ENCODE data around the gene PDGFB. TPM values are rescaled to one million over a fixed set of nuclear protein-coding genes. Genes with fewer than 3 reads are reported as not detected.

PDGFB gene
- total RNA-seq, 4 donors from 2014 or later: 12.2 to 22.3 (median 17.5) TPM

DNA sequence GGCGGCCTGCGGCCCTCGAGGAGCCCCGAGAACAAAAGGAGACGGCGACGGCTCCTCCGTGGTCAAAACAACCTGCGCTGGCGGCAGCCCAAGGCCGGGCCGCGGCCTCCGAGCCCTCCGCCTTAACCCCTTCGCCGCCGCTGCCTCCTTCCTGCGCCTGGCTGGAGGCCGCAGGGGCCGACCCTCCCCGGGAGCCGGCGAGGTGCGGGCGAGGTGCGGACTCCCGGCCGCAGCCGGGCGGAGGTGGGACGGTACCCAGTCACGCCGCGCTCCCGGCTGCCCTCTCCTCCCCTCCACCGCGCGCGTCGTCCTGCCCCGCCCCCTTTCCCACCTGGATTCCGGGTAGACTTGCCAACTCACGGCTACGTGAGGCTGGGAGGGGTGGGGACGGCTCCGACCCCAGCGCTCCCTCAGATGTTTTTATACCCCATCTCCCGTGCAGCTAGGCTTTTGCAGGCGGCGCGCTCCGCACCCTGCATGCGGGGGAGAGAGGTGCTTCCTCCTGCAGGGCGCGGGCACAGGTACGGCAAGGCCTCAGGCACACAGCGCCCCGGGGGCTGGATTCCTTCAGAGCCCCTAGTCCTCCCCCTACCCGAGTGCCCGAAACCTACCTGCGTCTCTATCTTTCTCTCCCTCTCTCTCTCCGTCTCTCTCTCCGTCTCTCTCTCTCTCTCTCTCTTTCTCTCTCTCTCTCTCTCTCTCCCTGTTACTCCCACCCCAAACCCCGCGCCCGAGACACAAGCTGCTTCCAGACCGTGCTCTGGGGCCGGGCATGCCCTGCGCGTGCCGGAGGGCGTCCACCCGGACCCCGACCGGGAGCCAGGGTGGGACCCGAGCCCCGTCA, 2.0 kb downstream of the PDGFB start:
- DNase-seq (ENCODE audit: low spot score in 2 of 2): no peak
- no peak for TF ChIP-seq CTCF (IDR thresholded peaks at IDR 0.05)
- TF ChIP-seq POLR2A (IDR thresholded peaks at IDR 0.05): no peak
- WGBS, 2 donors: 0 to 1% methylated on average over 48 to 58 of the region's 78 CpGs
- peak overlapping the region; percentile 47 for H3K4me3 ChIP-seq (ENCODE audit: low read depth, poor library complexity, severe bottlenecking)
- intact Hi-C loops (cut with DNase I; ENCODE audit: low total_unique reads): loop anchor here (5.0 kb wide), 1 partner anchor 69 kb away; no protein-coding TSS in a partner anchor

DNA sequence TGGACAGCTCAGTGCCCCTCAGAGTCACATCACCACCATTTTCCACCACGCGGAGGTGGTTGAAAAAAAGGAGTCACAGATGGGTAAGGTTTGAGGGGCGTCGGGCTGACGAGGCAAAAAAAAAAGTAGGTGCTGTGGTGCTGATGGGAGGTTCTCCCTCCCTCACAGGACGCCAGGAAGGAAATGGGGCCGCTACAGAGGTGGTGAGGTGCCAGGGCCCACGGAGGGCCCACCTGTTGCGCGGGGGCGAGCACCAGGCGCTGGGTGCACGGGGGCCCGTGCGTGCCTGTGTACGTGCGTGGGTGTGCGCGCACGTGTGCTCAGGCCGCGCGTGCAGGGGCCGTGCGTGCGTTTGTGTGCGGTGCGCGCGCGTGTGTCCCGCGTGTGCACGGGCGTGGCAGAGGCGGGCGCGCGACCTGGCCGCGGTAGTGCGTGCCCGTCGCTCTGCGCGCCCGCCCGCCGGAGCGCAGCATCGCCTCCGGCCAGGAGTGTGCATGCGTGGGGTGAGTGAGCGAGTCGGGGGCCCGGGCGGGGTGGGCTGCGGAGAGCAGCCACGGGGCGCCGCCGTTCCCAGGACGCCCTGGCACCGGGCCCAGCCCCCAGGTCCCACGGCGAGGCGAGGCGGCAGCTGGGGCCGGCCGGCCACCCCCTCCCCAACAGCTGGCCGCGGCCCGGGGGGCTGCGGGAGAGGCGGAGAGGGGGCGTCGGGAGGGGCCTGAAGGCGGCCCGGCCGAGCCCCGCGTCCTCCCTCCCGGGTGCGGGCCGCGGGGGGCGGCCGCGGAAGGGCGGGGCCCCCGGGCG, 2.8 kb downstream of the PDGFB start:
- intact Hi-C loops (cut with DNase I; ENCODE audit: low total_unique reads): loop anchor here (5.0 kb wide), 1 partner anchor 70 kb away; no protein-coding TSS in a partner anchor
- 7% methylated on average over 15 to 23 of the region's 92 CpGs for WGBS, 2 donors
- DNase-seq (ENCODE audit: low spot score in 2 of 2): no peak
- peak overlapping the region; percentile 47 for H3K4me3 ChIP-seq (ENCODE audit: low read depth, poor library complexity, severe bottlenecking)
- TF ChIP-seq POLR2A (IDR thresholded peaks at IDR 0.05) (no peak), CTCF (IDR thresholded peaks at IDR 0.05) (no peak)

DNA sequence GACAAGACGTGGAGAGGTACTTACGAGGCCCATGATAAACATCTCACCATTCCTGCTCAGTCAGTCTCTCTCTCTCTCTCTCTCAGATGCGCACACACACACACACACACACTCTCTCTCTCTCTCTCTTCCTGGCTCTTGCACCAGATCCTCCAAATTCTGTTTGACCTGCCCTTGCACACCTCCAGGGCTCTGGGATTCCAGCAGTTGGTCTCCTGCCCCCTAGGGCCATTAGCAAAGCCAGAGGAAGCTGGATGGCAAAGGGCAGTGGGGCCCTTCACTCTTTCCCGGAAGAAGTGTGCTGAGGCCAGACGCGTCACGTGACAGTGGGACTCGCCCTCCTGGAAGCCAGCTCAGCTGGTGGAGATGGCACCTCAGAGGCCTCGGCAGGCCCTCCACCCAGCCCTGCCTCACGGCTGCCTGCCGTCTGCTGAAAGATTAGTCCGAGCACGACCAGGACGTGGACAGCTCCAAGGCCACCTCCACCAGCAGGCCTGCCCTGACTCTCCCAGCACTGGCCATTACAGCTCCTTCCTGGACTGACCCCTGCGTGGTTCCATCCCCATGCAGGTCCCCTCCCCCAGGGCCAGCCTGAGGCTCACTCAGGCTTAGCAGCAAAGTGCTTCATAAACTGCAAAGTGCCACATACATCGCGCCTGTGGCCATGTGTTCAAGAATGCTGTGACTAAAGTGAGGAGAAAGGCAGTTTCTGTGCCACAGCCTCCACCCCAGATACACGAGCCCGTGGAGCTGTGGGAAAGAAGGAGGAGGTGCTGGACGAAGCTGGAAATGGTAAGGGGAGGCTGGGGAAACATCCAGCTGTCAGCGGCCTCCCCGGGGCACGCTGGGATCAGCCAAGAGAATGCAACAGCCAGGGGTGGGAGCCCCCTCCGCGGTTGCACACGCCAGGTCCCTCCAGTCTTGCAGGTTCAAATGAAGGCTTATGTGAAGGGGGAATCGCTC, 3.7 kb downstream of the PDGFB start:
- WGBS, 2 donors: 13 to 16% methylated on average over 27 of the region's 27 CpGs
- TF ChIP-seq CTCF (IDR thresholded peaks at IDR 0.05) (peak in 1 of 3 donors; percentile 59), POLR2A (IDR thresholded peaks at IDR 0.05) (no peak)
- intact Hi-C loops (cut with DNase I; ENCODE audit: low total_unique reads): loop anchor here (5.0 kb wide), 1 partner anchor 71 kb away; no protein-coding TSS in a partner anchor
- DNase-seq (ENCODE audit: low spot score in 2 of 2): peak; percentile 78 to 94
- peak overlapping the region; percentile 3 for H3K4me3 ChIP-seq (ENCODE audit: low read depth, poor library complexity, severe bottlenecking)

GRCh38 chr22:39239561-39240423, 5.0 kb downstream of the PDGFB start:
- no peak overlapping the region for H3K4me3 ChIP-seq (ENCODE audit: low read depth, poor library complexity, severe bottlenecking)
- 36 to 42% methylated on average over 15 to 18 of the region's 20 CpGs for WGBS, 2 donors
- intact Hi-C loops (cut with DNase I; ENCODE audit: low total_unique reads): loop anchor here (5.0 to 10.0 kb wide), 2 partner anchors 65 to 73 kb away; no protein-coding TSS in a partner anchor
- TF ChIP-seq POLR2A (IDR thresholded peaks at IDR 0.05): no peak
- peak; percentile 78 to 95 for DNase-seq (ENCODE audit: low spot score in 2 of 2)

GRCh38 chr22:39238966-39239505, 5.7 kb downstream of the PDGFB start:
- no peak for DNase-seq (ENCODE audit: low spot score in 2 of 2)
- whole genome bisulfite sequencing, 2 donors: 37 to 40% methylated on average over 11 to 12 of the region's 12 CpGs
- intact Hi-C loops (cut with DNase I; ENCODE audit: low total_unique reads): loop anchor here (10.0 kb wide), 1 partner anchor 64 kb away; no protein-coding TSS in a partner anchor

More at GRCh38 chr22:39238966-39239505, 5.7 kb downstream of the PDGFB start:
- H3K4me3 ChIP-seq (ENCODE audit: low read depth, poor library complexity, severe bottlenecking): no peak overlapping the region
- TF ChIP-seq CTCF (IDR thresholded peaks at IDR 0.05): no peak
- TF ChIP-seq POLR2A (IDR thresholded peaks at IDR 0.05): no peak
